Activated CD8-positive, alpha-beta memory T cell treated with anti-CD3 and anti-CD28 coated beads for 36 hours (primary cell): Measurements from ENCODE around the gene TAF5L. TPM values are rescaled to one million over a fixed set of nuclear protein-coding genes. Genes with fewer than 3 reads are reported as not detected.
"Not testable (repeated sequence)": the region's sequence is repeated elsewhere in the genome, so short reads cannot be mapped to it uniquely, and the experiment has no call there.

ENCODE experiments used
- CTCF ChIA-PET: fragments of 350-600 bp; sonication (Branson Sonifier 250); formaldehyde crosslinking; loops from one replicate; lab custom pipeline; 2021; ENCODE audit warnings: antibody characterized with exemption; lab: Charles Lee
- POLR2A ChIA-PET: fragments of 350-600 bp; sonication (Branson Sonifier 250); formaldehyde crosslinking; loops from one replicate; lab custom pipeline; 2021; ENCODE audit warnings: antibody characterized with exemption; lab: Charles Lee
- total RNA-seq, 2 experiments: library from RNA; stranded (reverse); gene quantifications; one replicate each; pipeline ENCODE4 v1.2.3, GENCODE V29; 2021

TAF5L gene
- total RNA-seq, 2 experiments from 2014 or later = 29.5 to 31.1 TPM

DNA sequence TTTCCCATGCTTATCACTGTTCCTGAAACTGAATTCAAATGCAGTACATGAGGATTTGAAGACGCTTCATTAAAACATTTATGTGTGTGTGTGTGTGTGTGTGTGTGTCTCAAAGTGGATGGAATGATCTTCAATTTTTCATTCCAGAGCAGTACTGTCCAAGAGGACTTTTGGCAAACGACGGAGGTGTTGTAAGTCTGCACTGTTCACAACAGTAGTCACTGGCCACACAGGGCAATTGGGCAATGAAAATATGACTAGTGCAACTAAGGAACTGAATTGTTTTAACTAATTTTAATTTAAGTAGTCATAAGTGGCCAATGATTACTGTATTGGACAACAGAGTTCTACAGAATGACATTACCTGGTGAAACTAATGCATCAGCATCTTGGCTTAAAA is 5.0 kb downstream of the TAF5L start:
- ChIA-PET CTCF (interaction anchor here (1.7 kb wide), 1 partner anchor 62 kb away, joined by 4 read pairs; the partner anchor contains the start of gene ABCB10), POLR2A (no interaction called here)

DNA sequence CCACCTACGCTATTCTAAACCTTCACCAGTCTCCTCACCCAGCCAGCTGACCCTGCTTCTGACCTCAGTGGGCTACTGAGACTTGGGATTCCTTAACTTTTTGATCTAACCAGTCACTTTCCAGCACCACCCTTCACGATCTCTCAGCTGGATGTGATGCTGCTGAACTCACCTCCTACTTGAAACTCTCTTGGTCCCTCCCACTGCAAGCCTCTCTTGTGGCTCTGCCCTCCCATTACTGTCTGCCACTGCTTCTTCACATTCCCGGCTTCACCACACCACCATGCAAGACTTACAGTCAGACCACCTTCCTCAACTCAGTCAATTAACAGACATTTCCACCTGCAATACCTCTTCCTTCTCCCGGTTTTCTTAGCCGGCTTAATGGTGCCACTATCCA is 6.3 kb downstream of the TAF5L start:
- CTCF ChIA-PET = no interaction called here
- POLR2A ChIA-PET = interaction anchor here (1.5 kb wide), 1 partner anchor 61 kb away, joined by 4 read pairs; the partner anchor contains the start of gene ABCB10

DNA sequence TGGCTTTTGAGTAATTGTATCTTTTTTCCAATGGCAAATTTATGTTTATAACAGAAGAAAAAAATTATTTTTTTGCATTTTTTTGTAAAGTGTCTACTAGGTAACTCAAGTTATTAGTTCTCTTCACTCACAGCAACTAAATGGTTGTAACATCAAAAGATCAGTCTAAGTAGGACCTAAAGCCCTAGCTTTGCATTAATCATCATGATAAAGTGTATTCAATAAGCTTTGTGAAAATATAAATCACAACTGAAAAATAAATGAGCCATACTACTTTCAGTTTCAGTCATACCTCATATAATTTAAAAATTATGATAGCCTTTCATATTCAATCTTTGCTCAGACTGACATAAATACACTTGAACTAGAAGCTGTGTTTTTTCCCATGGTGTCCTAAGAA is 6.9 kb downstream of the TAF5L start:
- POLR2A ChIA-PET = interaction anchor here (1.5 kb wide), 1 partner anchor 60 kb away, joined by 4 read pairs; the partner anchor contains the start of gene ABCB10
- CTCF ChIA-PET = interaction anchor here (0.6 kb wide), 1 partner anchor 363 kb away, joined by 3 read pairs; no protein-coding TSS in a partner anchor

DNA sequence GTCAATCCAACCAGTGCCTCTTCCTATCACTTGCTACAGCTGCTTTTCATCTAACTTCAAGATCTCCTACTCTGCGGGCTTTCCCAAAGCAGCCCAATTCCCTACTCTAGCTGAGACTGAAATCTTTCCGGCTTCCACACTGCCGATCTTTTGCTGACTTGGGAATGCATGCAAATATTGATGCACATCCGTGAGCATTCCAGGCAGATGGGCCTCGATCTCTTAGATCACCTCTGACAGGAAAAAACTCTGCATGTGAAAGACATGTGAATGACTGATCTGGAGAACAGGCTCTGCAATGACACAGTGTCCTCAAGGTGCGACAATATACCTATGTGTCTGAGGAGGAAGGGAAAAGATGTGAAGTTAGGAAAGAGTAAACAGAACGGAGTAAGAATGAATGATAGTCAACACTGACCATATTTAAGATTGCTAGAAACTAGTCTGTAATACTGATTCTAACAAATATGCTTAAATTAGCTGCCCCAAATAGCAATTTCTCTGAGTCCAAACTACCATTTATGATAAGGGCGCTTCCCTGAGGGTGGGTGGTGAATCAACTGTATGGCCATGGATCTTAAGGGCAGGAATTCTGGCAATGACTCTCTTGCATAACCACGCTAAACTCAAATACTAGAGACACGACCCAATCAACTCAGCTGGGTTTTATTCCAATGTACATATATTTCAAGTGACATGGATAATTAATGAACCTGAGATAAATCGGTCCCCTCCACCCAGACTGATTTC is 8.4 kb downstream of the TAF5L start:
- ChIA-PET CTCF (no interaction called here), POLR2A (no interaction called here)

DNA sequence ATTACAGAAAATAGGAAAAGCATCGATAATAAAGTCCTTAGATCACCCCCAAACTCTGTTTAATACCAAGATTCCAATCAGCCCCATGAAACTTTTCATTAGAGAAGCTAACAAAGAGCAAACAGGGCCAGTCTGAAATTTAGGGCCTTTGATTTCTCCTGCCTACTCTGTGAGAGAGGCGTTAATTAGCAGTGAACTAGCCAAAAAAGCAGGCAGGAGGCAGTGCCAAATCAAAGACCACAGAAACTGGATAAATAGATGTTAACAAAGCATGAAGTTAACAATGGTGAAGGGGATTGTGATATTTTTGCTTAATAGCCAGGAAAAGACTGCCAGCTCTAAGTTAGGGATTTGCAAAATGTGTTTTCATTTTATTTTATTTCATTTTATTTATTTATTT is 11.2 kb downstream of the TAF5L start:
- ChIA-PET CTCF (interaction anchor here (0.6 kb wide), 1 partner anchor 605 kb away, joined by 3 read pairs; no protein-coding TSS in a partner anchor), POLR2A (interaction anchor here (0.7 to 1.0 kb wide), 2 partner anchors 9 to 35 kb away, joined by 3 to 6 read pairs; no protein-coding TSS in a partner anchor)

DNA sequence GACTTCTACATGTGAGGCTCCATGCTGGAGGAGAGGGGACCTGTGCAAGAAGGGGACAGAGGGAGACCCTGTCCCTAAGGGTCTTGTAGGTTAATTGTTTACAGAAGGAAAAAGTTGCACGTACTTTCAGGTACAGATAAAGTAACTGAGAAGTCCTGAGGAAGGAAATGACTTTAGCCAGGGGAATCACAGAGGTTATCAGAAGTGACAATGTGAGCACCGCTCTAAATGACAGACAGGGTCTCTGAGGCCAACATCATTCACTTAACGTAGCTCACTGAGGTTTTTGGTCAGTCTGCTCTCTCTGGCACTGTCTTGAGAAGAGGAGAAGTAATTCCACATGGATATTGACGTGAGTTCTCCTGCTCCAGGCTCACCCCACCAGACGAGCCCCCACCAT is 12.0 kb downstream of the TAF5L start:
- ChIA-PET CTCF (interaction anchor here (0.6 kb wide), 1 partner anchor 604 kb away, joined by 3 read pairs; no protein-coding TSS in a partner anchor), POLR2A (no interaction called here)

DNA sequence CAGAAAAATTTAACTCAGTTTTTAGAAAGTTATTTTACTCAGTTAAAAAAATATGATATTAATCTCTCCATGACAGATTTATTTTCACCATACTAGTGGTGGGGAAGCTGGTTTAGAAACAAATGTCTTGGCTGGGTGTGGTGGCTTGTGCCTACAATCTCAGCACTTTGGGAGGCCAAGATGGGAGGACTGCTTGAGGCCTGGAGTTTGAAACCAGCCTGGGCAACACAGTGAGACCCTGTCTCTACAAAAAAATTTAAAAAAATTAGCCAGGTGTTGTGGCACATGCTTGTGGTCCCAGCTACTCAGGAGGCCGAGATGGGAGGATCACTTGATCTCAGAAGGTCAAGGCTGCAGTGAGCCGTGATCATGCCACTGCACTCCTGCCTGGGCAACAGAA is 17.3 kb downstream of the TAF5L start:
- POLR2A ChIA-PET = no interaction called here
- CTCF ChIA-PET = interaction anchor here (0.6 kb wide), 1 partner anchor 11 kb away, joined by 3 read pairs; no protein-coding TSS in a partner anchor

DNA sequence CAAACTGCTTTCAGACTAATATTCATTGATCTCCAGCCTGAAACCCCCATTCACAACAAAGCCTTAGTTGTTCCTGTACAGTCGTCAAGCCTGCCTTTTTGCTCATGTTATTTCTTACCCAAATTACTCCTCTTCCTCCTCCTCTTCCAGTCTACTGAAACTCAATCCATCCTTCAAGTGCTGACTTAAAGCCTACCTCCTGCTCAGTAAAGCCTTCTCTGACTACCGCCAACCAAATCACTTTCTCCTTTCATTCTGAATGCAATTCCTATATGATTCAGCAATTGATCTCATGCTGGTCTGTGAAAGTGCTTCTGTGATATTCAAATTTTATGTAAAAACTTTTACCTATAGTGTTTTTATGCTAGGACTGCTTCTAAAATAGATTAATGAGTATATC is 18.6 kb downstream of the TAF5L start:
- CTCF ChIA-PET = no interaction called here
- POLR2A ChIA-PET = no interaction called here

DNA sequence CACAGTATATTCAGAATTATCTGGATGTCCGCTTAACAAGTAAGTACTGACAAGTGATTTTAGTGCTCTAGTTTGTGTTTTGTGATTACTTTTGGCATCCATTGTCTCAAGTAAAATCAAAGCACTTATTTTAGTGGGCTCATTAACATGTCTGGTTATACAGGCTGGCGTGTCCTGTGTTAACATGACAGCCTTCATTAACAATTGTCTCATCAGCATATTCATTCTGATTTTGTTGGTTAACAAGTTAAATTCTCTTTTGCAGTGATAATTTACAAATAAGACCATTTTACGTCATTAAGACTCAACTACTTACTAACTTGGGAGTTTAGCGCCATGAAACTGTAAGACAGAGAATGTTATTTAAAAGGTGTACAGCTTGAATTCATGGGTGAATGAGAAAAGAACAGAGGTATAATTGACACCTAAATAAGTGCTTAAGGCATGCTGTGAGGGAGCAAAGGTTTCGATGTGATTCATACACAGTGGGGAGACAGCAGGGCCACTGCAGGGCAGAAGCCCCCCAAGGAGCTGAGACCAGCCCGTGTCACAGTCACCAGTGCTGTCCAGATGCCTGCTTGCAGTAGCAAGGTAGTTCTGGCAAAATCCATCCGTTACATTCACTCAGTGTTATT is 22.4 kb downstream of the TAF5L start:
- CTCF ChIA-PET = no interaction called here

DNA sequence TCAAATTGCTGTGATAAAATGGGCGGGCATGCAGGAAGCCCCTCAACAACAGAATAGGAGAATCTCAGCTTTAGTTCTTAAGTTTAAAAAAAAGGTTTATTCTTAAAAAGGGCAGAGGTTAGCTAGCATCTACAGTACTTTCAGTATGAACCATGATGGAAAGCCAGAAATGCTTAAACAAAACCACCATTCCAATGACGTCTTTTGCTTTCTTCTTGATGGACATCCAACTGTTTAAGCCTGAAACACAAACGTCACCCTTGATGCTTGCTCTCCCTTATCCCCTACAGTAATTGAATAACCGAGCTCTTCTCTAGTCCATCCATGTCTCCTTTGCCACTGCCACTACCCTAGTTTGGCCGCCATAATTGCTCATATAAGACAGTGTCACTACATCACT is 25.7 kb downstream of the TAF5L start:
- ChIA-PET CTCF (no interaction called here), POLR2A (no interaction called here)

More for the DNA sequence above, 22.4 kb downstream of the TAF5L start:
- POLR2A ChIA-PET = no interaction called here

DNA sequence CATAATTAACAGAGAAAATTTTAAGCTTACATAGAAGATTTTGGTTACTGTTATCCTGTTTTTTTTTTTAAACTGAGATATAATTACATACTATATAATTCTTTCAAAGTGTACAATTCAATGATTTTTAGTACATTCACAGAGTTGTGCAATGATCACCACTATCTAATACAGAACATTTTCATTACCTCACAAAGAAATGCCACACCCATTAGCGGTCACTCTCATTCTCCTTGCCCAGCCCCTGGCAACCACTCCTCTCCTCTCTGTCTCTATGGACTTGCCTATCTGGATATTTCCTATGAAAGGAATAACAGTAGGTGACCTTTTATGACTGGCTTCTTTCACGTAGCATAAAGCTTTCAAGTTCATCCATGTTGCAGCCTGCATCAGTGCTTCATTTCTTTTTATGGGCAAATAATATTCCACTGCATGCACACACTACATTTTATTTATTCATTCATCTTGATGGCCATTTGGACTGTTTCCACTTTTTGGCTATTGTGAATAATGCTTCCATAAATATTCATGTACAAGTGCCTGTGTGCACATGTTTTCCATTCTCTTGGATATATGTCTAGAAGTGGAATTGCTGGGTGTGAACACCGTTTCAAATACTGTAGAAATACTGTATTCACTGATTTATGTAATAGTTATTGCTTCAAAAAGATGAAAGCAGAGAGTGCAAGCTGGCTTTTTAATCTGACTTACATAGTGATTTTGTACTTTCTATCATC is 26.5 kb downstream of the TAF5L start:
- POLR2A ChIA-PET = no interaction called here
- CTCF ChIA-PET = no interaction called here

DNA sequence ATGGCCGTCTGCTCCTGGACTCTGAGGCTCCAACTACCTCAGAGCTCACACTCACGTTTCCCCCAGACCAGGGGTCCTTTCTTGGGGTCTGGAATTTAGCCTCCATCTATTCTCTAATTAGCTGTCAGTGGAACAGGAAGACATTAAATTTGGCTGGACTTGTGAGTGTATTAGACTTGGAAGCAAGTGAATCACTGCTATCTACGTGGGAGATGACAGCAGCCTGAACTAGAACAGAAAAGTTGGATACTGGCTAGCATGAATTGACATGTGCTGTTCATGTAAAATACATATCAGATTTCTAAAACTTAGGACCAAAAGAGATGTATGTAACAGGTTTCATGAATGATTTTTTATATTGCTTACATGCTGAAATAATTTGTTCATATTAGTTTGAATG is 28.0 kb downstream of the TAF5L start:
- CTCF ChIA-PET = no interaction called here
- POLR2A ChIA-PET = no interaction called here

DNA sequence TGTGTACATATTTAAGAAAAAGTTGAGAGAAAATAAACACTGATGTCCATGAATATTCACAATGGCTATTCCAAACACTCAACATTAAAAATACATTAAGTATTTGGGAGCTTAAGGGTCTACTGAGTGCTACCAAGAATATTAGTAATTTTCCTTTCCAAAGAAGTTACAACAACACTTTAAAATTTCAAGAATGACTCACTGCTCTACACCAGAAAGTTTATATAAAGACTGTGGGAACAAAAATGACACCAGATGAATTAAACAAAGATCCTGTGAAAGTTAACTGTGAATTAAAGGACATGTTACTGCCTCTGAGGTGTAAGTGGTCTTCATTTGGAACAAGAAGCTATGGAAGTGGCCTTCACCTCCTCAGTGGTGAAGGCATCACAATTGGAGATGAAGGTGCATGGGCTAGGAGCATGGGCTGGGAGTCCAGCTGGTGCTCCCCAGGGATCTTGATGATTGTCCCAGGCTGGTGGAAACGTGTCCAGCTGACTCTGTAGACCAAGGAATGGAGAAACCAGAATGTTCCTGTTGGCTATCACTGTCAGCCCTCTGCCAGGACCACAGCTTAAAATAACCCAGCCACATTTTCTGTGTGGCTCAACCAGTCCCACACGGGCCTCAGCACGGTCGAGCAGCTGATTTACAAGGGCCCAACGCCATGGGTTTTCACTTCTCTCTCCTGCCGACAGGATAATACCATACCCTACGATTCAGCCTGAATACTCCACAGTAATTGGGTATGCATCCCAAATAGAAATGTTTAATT is 28.8 kb downstream of the TAF5L start:
- CTCF ChIA-PET = interaction anchor here (0.6 kb wide), 1 partner anchor 11 kb away, joined by 3 read pairs; no protein-coding TSS in a partner anchor
- POLR2A ChIA-PET = interaction anchor here (1.2 kb wide), 1 partner anchor 39 kb away, joined by 3 read pairs; the partner anchor contains the start of gene ABCB10

DNA sequence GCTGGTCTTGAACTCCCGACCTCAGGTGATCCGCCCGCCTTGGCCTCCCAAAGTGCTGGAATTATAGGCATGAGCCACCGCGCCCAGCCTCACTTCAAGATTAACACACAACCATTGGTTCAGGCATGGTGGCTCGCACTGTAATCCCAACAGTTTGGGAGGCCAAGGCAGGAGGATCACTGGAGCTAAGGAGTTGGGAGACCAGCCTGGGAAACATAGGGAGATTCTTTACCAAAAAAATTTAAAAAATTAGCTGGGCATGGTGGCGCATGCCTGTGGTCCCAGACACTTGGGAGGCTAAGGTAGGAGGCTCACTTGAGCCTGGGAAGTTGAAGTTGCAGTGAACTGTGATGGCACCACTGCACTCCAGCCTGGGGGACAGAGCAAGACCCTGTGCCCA is 30.0 kb downstream of the TAF5L start:
- POLR2A ChIA-PET = not testable (repeated sequence)

DNA sequence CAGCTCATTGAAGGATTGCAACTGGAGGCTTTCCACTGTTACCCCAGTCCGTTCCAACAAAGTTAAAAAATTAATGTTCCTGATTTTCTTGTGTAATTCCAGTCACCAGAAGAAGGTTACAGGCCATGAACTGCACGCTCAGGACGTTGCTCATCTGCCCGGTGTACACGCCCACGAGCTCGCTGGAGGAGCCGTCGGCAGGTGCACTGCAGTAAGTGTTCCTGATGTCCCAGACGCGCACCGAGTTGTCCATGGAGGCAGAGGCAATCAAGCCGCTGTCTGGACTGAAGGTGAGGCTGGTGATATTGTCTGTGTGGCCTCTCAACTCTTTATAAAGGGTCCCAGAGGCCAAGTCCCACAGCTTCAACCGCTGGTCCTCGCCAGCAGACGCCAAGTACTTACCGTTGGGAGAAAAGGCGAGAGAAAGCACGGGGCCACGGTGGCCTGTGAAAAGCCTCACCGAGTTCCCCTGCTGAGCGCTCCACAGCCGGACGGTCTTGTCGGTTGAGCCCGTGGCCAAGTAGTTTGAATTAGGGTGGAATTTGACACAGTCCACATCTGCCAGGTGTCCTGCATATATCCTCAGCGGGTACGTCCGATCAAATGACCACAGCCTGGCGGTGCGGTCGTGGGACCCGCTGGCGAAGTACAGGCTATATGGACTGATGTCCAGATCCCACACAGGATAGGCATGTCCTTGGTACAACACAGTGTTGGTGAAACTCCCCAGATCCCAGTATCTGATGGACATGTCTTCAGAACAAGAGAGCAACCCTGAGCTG is 31.5 kb downstream of the TAF5L start:
- ChIA-PET POLR2A (no interaction called here), CTCF (no interaction called here)

More for the DNA sequence above, 30.0 kb downstream of the TAF5L start:
- CTCF ChIA-PET = not testable (repeated sequence)

DNA sequence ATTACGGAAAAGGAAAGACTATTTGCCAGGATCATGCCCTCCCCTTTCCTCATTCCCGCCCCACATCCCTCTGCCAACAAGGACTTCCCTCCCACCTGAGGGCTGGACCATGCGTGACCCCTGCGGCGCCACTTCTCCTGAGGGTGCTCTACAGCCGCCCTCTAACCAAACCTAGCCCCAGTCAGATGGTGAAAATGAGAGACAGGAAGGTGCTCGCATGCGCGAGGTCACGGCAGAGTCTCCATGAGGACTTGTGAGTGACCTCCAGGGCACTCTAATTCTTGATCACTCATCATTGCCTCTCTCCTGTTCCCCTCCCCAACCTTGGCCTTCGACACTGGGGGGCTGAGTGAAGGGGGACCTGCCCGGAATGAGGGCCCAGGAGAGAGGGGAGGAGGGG is 32.1 kb downstream of the TAF5L start:
- ChIA-PET POLR2A (no interaction called here), CTCF (no interaction called here)

DNA sequence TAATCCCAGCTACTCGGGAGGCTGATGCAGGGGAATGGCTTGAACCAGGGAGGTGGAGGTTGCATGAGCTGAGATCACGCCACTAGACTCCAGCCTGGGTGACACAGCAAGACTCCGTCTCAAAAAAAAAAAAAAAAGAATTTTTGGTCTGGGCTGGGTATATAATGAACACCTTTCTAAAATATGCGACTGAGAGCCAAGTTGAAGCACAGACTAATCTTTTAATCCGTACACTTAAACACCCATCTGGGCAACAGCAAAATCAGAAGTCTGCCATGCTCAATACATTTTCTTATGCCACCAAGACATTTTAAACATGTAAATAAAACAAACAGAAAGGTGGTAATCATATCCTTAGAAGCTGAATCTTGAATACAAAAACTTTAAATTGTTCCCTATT is 35.8 kb downstream of the TAF5L start:
- ChIA-PET POLR2A (no interaction called here), CTCF (no interaction called here)

DNA sequence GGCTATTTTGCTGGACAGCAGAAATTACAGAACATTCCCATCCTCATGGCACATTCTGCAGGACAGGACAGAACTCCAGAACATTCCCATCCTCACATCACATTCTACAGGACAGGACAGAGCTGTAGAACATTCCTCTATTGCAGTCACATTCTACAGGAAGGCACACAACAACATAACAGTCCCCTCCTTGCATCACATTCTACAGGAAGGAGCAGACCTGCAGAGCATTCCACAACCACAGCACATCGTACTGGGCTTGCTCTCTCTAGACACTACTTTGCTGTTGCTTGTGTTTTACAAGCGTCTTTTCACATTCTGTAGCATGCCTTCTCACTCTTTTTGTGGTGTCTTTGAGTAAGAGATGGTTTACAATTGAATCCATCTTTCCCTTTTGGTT is 40.6 kb downstream of the TAF5L start:
- ChIA-PET CTCF (no interaction called here), POLR2A (no interaction called here)
